HEK293 (cell line): ENCODE results near the gene MXI1.

ENCODE experiments used
- CTCF ChIA-PET: fragments of 350-600 bp; formaldehyde crosslinking; extraction: SDS; loops from one replicate; lab custom pipeline; 2021; ENCODE audit warnings: antibody characterized with exemption; lab: Yijun Ruan, JAX
- POLR2A ChIA-PET: fragments of 300-600 bp; formaldehyde crosslinking; extraction: SDS; loops from one replicate; lab custom pipeline; 2020; ENCODE audit warnings: antibody characterized with exemption, inconsistent platforms; lab: Yijun Ruan, JAX
- H3K27ac ChIP-seq: fragments of 200-500 bp; sonication (Bioruptor generic); 2 replicates; pipeline ENCODE4 v1.5.1; 2014; ENCODE audit warnings: low read depth, low read length, control low read depth, inconsistent platforms; ENCODE audit errors: extremely low read depth
- H3K36me3 ChIP-seq, 2 experiments: fragments of 200-500 bp in 1 of 2; sonication (Bioruptor generic) in 1 of 2; 1 replicate in 1 of 2; 2 replicates in 1 of 2; pipeline ENCODE4 v1.5.1; 2014 to 2017; ENCODE audit warnings: inconsistent platforms in 2 of 2, low read length in 2 of 2; ENCODE audit not compliant: control insufficient read depth in 2 of 2, insufficient read depth in 1 of 2
- H3K4me1 ChIP-seq: fragments of 200-500 bp; sonication (Bioruptor generic); 2 replicates; pipeline ENCODE4 v1.5.1; 2014; ENCODE audit warnings: mild to moderate bottlenecking, low read length, inconsistent platforms; ENCODE audit not compliant: control insufficient read depth, insufficient read depth
- H3K4me3 ChIP-seq: 2 replicates; pipeline ENCODE4 v1.5.1; 2011; ENCODE audit warnings: low read depth, mild to moderate bottlenecking, control low read depth, low read length, moderate library complexity
- H3K9me3 ChIP-seq: fragments of 200-500 bp; sonication (Bioruptor generic); 2 replicates; pipeline ENCODE4 v1.5.1; 2014; ENCODE audit warnings: low read depth, low read length, inconsistent platforms; ENCODE audit not compliant: control insufficient read depth, insufficient read depth
- ATF2 ChIP-seq: fragments of 450-650 bp; formaldehyde crosslinking; IDR thresholded peaks from 2 replicates; pipeline ENCODE4 v1.5.1; 2016; ENCODE audit warnings: missing biosample characterization, missing genetic modification characterization, low read depth
- GLIS1 ChIP-seq: fragments of 450-650 bp; formaldehyde crosslinking; IDR thresholded peaks from 2 replicates; pipeline ENCODE4 v1.5.1; 2016; ENCODE audit warnings: missing biosample characterization, missing genetic modification characterization
- IKZF3 ChIP-seq: fragments of 450-650 bp; IDR thresholded peaks from 2 replicates; pipeline ENCODE4 v1.5.0; 2018; ENCODE audit warnings: missing biosample characterization, mild to moderate bottlenecking, missing genetic modification characterization, moderate library complexity
- KLF10 ChIP-seq: fragments of 450-650 bp; IDR thresholded peaks from 2 replicates; pipeline ENCODE4 v1.5.1; 2018; ENCODE audit warnings: missing biosample characterization, mild to moderate bottlenecking, missing genetic modification characterization
- ZBTB48 ChIP-seq: fragments of 450-650 bp; formaldehyde crosslinking; IDR thresholded peaks from 2 replicates; pipeline ENCODE4 v1.5.1; 2016; ENCODE audit warnings: missing biosample characterization, missing genetic modification characterization
- ZFP37 ChIP-seq: fragments of 450-650 bp; formaldehyde crosslinking; IDR thresholded peaks from 2 replicates; pipeline ENCODE4 v1.5.1; 2016; ENCODE audit warnings: missing biosample characterization, missing genetic modification characterization
- ZFP69B ChIP-seq: fragments of 450-650 bp; formaldehyde crosslinking; IDR thresholded peaks from 2 replicates; pipeline ENCODE4 v1.5.1; 2016; ENCODE audit warnings: missing biosample characterization, missing genetic modification characterization
- ZNF121 ChIP-seq: fragments of 450-650 bp; formaldehyde crosslinking; IDR thresholded peaks from 2 replicates; pipeline ENCODE4 v1.5.1; 2016; ENCODE audit warnings: missing biosample characterization, missing genetic modification characterization
- ZNF132 ChIP-seq: fragments of 450-650 bp; formaldehyde crosslinking; IDR thresholded peaks from 2 replicates; pipeline ENCODE4 v1.5.1; 2017; ENCODE audit warnings: missing biosample characterization, missing genetic modification characterization, borderline replicate concordance
- ZNF146 ChIP-seq: fragments of 450-650 bp; formaldehyde crosslinking; IDR thresholded peaks from 2 replicates; pipeline ENCODE4 v1.5.1; 2016; ENCODE audit warnings: missing biosample characterization, missing genetic modification characterization
- ZNF175 ChIP-seq: fragments of 450-650 bp; formaldehyde crosslinking; IDR thresholded peaks from 2 replicates; pipeline ENCODE4 v1.5.1; 2016; ENCODE audit warnings: missing biosample characterization, missing genetic modification characterization
- ZNF350 ChIP-seq: fragments of 450-650 bp; formaldehyde crosslinking; IDR thresholded peaks from 2 replicates; pipeline ENCODE4 v1.5.0; 2017; ENCODE audit warnings: missing biosample characterization, mild to moderate bottlenecking, missing genetic modification characterization
- ZNF560 ChIP-seq: fragments of 450-650 bp; formaldehyde crosslinking; IDR thresholded peaks from 2 replicates; pipeline ENCODE4 v1.5.1; 2017; ENCODE audit warnings: missing biosample characterization, missing genetic modification characterization, borderline replicate concordance
- ZNF660 ChIP-seq: fragments of 450-650 bp; IDR thresholded peaks from 2 replicates; pipeline ENCODE4 v1.5.1; 2018; ENCODE audit warnings: missing biosample characterization, mild to moderate bottlenecking, missing genetic modification characterization
- TF ChIP-seq, protein P1 (sequence below): fragments of 450-650 bp; formaldehyde crosslinking; IDR thresholded peaks from 2 replicates; pipeline ENCODE4 v1.5.1; 2016; ENCODE audit warnings: missing biosample characterization, missing genetic modification characterization
- TF ChIP-seq, protein P2 (sequence below): fragments of 450-650 bp; formaldehyde crosslinking; IDR thresholded peaks from 2 replicates; pipeline ENCODE4 v1.5.1; 2016; ENCODE audit warnings: missing biosample characterization, missing genetic modification characterization, borderline replicate concordance
- TF ChIP-seq, protein P3 (sequence below): fragments of 450-650 bp; formaldehyde crosslinking; IDR thresholded peaks from 2 replicates; pipeline ENCODE4 v1.5.1; 2016; ENCODE audit warnings: missing biosample characterization, missing genetic modification characterization
- TF ChIP-seq, protein P4 (sequence below): fragments of 450-650 bp; formaldehyde crosslinking; IDR thresholded peaks from 2 replicates; pipeline ENCODE4 v1.5.1; 2016; ENCODE audit warnings: missing biosample characterization, missing genetic modification characterization
- TF ChIP-seq, protein P5 (sequence below): fragments of 450-650 bp; formaldehyde crosslinking; IDR thresholded peaks from 2 replicates; pipeline ENCODE4 v1.5.1; 2016; ENCODE audit warnings: missing biosample characterization, missing genetic modification characterization
- TF ChIP-seq, protein P6 (sequence below): fragments of 450-650 bp; formaldehyde crosslinking; IDR thresholded peaks from 2 replicates; pipeline ENCODE4 v1.5.1; 2016; ENCODE audit warnings: missing biosample characterization, missing genetic modification characterization
- TF ChIP-seq, protein P7 (sequence below): fragments of 450-650 bp; formaldehyde crosslinking; IDR thresholded peaks from 2 replicates; pipeline ENCODE4 v1.5.1; 2016; ENCODE audit warnings: missing biosample characterization, missing genetic modification characterization

The MXI1 gene

GRCh38 chr10:110215286-110216170, 8.1 kb downstream of the MXI1 start (continued):
- TF ChIP-seq, protein P1, sequence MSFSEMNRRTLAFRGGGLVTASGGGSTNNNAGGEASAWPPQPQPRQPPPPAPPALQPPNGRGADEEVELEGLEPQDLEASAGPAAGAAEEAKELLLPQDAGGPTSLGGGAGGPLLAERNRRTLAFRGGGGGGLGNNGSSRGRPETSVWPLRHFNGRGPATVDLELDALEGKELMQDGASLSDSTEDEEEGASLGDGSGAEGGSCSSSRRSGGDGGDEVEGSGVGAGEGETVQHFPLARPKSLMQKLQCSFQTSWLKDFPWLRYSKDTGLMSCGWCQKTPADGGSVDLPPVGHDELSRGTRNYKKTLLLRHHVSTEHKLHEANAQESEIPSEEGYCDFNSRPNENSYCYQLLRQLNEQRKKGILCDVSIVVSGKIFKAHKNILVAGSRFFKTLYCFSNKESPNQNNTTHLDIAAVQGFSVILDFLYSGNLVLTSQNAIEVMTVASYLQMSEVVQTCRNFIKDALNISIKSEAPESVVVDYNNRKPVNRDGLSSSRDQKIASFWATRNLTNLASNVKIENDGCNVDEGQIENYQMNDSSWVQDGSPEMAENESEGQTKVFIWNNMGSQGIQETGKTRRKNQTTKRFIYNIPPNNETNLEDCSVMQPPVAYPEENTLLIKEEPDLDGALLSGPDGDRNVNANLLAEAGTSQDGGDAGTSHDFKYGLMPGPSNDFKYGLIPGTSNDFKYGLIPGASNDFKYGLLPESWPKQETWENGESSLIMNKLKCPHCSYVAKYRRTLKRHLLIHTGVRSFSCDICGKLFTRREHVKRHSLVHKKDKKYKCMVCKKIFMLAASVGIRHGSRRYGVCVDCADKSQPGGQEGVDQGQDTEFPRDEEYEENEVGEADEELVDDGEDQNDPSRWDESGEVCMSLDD (tag by site-specific recombination) = no peak
- no peak for TF ChIP-seq ZNF175
- no peak for TF ChIP-seq KLF10
- TF ChIP-seq ZFP37 (tag by site-specific recombination) = no peak
- no peak for TF ChIP-seq ZNF132 (tag by site-specific recombination)
- TF ChIP-seq ZBTB48 (tag by site-specific recombination) = no peak
- no peak for TF ChIP-seq ATF2 (tag by site-specific recombination)
- TF ChIP-seq ZNF560 (tag by site-specific recombination) = no peak
- TF ChIP-seq, protein P2, sequence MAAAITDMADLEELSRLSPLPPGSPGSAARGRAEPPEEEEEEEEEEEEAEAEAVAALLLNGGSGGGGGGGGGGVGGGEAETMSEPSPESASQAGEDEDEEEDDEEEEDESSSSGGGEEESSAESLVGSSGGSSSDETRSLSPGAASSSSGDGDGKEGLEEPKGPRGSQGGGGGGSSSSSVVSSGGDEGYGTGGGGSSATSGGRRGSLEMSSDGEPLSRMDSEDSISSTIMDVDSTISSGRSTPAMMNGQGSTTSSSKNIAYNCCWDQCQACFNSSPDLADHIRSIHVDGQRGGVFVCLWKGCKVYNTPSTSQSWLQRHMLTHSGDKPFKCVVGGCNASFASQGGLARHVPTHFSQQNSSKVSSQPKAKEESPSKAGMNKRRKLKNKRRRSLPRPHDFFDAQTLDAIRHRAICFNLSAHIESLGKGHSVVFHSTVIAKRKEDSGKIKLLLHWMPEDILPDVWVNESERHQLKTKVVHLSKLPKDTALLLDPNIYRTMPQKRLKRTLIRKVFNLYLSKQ = no peak
- no peak for TF ChIP-seq ZNF146 (tag by site-specific recombination)
- TF ChIP-seq, protein P3, sequence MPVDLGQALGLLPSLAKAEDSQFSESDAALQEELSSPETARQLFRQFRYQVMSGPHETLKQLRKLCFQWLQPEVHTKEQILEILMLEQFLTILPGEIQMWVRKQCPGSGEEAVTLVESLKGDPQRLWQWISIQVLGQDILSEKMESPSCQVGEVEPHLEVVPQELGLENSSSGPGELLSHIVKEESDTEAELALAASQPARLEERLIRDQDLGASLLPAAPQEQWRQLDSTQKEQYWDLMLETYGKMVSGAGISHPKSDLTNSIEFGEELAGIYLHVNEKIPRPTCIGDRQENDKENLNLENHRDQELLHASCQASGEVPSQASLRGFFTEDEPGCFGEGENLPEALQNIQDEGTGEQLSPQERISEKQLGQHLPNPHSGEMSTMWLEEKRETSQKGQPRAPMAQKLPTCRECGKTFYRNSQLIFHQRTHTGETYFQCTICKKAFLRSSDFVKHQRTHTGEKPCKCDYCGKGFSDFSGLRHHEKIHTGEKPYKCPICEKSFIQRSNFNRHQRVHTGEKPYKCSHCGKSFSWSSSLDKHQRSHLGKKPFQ (tag by site-specific recombination) = no peak
- TF ChIP-seq ZNF121 (tag by site-specific recombination) = no peak
- TF ChIP-seq IKZF3 (tag by site-specific recombination) = 0 out of 2 replicates have a peak, but pooled peaks have one; percentile 8
- no peak for TF ChIP-seq ZNF350 (tag by site-specific recombination)

DNA sequence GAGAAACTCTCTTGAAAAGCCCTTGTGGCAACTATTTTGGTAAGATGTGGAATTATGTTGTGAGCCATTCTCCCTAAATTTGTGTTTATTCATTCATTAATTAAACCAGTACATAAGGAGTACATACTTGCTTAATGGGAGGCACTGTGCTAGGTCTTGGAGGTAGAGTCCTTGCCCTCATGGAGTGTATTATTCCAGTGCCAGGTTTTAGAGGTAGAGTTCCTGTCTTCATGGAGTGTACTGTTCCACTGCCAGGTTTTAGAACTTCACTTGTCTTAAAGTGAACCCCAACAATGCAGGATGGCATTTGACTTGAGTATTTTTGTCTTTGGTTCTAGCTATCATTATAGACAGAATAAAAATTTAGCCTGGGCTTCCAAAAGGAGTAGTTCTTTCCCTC, 8.8 kb downstream of the MXI1 start:
- ChIA-PET CTCF (no interaction called here), POLR2A (no interaction called here)
- Histone ChIP-seq H3K9me3 (no peaks in the 10 kb centered on the region), H3K36me3 (no peaks in the 10 kb centered on the region), H3K4me3 (no peak overlapping the region), H3K27ac (no peak overlapping the region), H3K4me1 (peaks cover 22% of the 10 kb centered on the region)
- TF ChIP-seq, protein P4, sequence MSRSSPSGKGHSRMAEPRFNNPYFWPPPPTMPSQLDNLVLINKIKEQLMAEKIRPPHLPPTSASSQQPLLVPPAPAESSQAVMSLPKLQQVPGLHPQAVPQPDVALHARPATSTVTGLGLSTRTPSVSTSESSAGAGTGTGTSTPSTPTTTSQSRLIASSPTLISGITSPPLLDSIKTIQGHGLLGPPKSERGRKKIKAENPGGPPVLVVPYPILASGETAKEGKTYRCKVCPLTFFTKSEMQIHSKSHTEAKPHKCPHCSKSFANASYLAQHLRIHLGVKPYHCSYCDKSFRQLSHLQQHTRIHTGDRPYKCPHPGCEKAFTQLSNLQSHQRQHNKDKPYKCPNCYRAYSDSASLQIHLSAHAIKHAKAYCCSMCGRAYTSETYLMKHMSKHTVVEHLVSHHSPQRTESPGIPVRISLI (tag by site-specific recombination) = 0 out of 2 replicates have a peak, but pooled peaks have one; percentile 62
- TF ChIP-seq ZFP69B (tag by site-specific recombination) = peak; percentile 65; the same call in 1 of the 2 replicates
- TF ChIP-seq GLIS1 (tag by site-specific recombination) = 0 out of 2 replicates have a peak, but pooled peaks have one; percentile 16
- TF ChIP-seq, protein P5, sequence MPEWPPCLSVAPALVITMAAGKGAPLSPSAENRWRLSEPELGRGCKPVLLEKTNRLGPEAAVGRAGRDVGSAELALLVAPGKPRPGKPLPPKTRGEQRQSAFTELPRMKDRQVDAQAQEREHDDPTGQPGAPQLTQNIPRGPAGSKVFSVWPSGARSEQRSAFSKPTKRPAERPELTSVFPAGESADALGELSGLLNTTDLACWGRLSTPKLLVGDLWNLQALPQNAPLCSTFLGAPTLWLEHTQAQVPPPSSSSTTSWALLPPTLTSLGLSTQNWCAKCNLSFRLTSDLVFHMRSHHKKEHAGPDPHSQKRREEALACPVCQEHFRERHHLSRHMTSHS (tag by site-specific recombination) = no peak
- no peak for TF ChIP-seq ZNF660 (tag by site-specific recombination)
- TF ChIP-seq, protein P6, sequence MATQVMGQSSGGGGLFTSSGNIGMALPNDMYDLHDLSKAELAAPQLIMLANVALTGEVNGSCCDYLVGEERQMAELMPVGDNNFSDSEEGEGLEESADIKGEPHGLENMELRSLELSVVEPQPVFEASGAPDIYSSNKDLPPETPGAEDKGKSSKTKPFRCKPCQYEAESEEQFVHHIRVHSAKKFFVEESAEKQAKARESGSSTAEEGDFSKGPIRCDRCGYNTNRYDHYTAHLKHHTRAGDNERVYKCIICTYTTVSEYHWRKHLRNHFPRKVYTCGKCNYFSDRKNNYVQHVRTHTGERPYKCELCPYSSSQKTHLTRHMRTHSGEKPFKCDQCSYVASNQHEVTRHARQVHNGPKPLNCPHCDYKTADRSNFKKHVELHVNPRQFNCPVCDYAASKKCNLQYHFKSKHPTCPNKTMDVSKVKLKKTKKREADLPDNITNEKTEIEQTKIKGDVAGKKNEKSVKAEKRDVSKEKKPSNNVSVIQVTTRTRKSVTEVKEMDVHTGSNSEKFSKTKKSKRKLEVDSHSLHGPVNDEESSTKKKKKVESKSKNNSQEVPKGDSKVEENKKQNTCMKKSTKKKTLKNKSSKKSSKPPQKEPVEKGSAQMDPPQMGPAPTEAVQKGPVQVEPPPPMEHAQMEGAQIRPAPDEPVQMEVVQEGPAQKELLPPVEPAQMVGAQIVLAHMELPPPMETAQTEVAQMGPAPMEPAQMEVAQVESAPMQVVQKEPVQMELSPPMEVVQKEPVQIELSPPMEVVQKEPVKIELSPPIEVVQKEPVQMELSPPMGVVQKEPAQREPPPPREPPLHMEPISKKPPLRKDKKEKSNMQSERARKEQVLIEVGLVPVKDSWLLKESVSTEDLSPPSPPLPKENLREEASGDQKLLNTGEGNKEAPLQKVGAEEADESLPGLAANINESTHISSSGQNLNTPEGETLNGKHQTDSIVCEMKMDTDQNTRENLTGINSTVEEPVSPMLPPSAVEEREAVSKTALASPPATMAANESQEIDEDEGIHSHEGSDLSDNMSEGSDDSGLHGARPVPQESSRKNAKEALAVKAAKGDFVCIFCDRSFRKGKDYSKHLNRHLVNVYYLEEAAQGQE (tag by site-specific recombination) = no peak
- TF ChIP-seq, protein P7, sequence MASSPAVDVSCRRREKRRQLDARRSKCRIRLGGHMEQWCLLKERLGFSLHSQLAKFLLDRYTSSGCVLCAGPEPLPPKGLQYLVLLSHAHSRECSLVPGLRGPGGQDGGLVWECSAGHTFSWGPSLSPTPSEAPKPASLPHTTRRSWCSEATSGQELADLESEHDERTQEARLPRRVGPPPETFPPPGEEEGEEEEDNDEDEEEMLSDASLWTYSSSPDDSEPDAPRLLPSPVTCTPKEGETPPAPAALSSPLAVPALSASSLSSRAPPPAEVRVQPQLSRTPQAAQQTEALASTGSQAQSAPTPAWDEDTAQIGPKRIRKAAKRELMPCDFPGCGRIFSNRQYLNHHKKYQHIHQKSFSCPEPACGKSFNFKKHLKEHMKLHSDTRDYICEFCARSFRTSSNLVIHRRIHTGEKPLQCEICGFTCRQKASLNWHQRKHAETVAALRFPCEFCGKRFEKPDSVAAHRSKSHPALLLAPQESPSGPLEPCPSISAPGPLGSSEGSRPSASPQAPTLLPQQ (tag by site-specific recombination) = 0 out of 2 replicates have a peak, but pooled peaks have one; percentile 30
